ENCODE measurements around the gene MEF2B. TPM values are rescaled to one million over a fixed set of nuclear protein-coding genes. Genes with fewer than 3 reads are reported as not detected.
A peak's percentile ranks its signal among the peaks of the same experiment; 100 is the strongest.

The MEF2B gene
- total RNA-seq, 1 experiment from 2014 or later = 0.80 TPM

GRCh38 chr19:19205416-19206410 lies 35.6 kb upstream of the MEF2B start:
- peaks cover 2% of the 10 kb centered on the region for H3K36me3 ChIP-seq (replicated peaks; ENCODE audit: control insufficient read depth, insufficient read depth, low read length)
- no peak for DNase-seq
- no peak overlapping the region for H3K4me3 ChIP-seq (ENCODE audit: insufficient read depth, low read depth, low read length)
- H3K27me3 ChIP-seq (ENCODE audit: control insufficient read depth, insufficient read depth, low read length) = peaks cover 39% of the 10 kb centered on the region

DNA sequence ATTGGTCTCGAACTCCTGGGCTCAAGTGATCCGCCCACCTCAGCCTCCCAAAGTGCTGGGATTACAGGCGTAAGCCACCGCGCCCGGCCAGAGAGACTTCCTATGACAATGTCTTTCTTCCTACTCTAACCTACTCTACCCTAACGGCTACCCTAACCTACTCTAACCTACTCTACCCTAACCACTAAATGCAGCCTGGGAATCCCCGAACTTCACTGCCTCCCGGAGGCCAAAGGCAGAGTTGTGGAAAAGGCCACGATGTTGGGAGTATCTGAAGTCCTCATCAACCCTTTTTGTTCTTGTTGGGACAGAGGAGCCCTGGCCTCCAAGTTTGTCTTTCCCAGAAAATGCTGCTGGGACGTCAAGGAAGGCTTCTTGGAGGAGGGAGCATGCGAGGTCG lies 34.1 kb upstream of the MEF2B start:
- peak; percentile 77 for DNase-seq
- Histone ChIP-seq H3K27me3 (ENCODE audit: control insufficient read depth, insufficient read depth, low read length) (peaks cover 32% of the 10 kb centered on the region), H3K36me3 (replicated peaks; ENCODE audit: control insufficient read depth, insufficient read depth, low read length) (peaks cover 2% of the 10 kb centered on the region), H3K4me3 (ENCODE audit: insufficient read depth, low read depth, low read length) (no peak overlapping the region)

- peak; percentile 98 for DNase-seq
- Histone ChIP-seq H3K27me3 (ENCODE audit: control insufficient read depth, insufficient read depth, low read length) (peaks cover 29% of the 10 kb centered on the region), H3K36me3 (replicated peaks; ENCODE audit: control insufficient read depth, insufficient read depth, low read length) (peaks cover 6% of the 10 kb centered on the region), H3K4me3 (ENCODE audit: insufficient read depth, low read depth, low read length) (peak within 1 kb of the TSS; percentile 81)
These were observed 33.2 kb upstream of the MEF2B start, which contains the start of gene NR2C2AP for GRCh38 chr19:19203012-19203856. Gene NR2C2AP (minus strand): TSS chr19:19203414. CDS start chr19:19203060, 354 bp downstream.

DNA sequence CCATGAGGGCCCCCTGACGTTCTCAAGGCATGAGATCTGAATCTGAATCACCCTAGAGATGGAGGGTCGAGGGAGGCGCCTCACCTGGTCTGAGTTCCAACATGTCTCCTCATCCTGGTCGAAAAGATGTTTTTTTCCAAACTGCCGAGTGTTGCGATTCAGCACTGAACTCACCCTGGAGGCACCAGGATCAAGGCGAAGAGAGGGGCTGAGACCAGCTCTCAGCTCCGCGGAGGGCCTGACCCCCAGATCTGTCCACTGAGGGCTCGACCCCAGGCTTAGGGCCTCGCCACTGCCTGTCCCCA lies 32.6 kb upstream of the MEF2B start:
- peak overlapping the region; percentile 81 for H3K4me3 ChIP-seq (ENCODE audit: insufficient read depth, low read depth, low read length)
- H3K27me3 ChIP-seq (ENCODE audit: control insufficient read depth, insufficient read depth, low read length) = peaks cover 28% of the 10 kb centered on the region
- DNase-seq = peak; percentile 70
- peaks cover 7% of the 10 kb centered on the region for H3K36me3 ChIP-seq (replicated peaks; ENCODE audit: control insufficient read depth, insufficient read depth, low read length)

DNA sequence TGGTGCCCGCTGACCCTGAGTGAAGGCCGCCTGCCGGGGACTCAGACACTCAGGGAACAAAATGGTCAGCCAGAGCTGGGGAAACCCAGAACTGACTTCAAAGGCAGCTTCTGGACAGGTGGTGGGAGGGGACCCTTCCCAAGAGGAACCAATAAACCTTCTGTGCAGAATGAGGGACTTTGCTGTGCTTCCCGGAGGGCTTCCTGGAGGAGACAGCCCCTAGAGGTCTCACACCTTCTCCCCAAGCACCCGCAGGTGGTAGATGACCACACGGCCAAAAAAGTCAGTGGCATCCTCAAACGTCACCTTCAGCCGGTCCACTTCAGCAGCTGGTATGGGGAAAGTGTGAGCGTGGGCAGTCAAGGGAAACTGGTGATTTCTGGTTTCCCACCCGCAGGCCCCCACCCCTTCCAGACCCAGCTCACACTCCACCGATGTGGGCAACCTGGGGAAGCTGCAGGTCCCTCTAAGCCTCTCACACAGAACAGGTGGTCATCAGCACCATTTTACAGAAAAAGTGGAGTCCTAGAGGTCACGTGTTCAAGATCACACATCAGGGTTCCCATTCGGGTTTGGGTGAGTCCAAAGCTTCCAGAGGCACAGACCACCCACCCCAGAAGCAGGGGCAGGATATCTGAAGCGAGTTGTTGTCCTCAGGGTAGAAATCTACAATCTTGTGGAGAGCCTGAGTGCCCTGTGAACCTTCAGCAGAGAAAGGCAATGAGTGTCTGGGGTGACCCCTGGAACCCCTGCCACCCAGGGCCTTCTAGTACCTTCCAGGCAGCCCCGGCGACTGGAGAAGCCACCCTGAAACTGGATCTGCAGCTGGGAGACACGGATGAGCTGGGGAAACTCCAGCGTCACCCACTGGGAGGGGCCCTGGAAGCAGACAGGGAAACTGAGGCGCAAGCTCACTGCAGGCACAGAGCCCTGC lies 31.9 kb upstream of the MEF2B start:
- peaks cover 24% of the 10 kb centered on the region for H3K27me3 ChIP-seq (ENCODE audit: control insufficient read depth, insufficient read depth, low read length)
- H3K36me3 ChIP-seq (replicated peaks; ENCODE audit: control insufficient read depth, insufficient read depth, low read length) = peaks cover 9% of the 10 kb centered on the region
- peak overlapping the region; percentile 81 for H3K4me3 ChIP-seq (ENCODE audit: insufficient read depth, low read depth, low read length)
- DNase-seq = peak; percentile 35

- H3K27me3 ChIP-seq (ENCODE audit: control insufficient read depth, insufficient read depth, low read length) = no peaks in the 10 kb centered on the region
- no peak for DNase-seq
- H3K4me3 ChIP-seq (ENCODE audit: insufficient read depth, low read depth, low read length) = no peak overlapping the region
- H3K36me3 ChIP-seq (replicated peaks; ENCODE audit: control insufficient read depth, insufficient read depth, low read length) = peaks cover 8% of the 10 kb centered on the region
These were observed 23.9 kb upstream of the MEF2B start for GRCh38 chr19:19193926-19194325.

DNA sequence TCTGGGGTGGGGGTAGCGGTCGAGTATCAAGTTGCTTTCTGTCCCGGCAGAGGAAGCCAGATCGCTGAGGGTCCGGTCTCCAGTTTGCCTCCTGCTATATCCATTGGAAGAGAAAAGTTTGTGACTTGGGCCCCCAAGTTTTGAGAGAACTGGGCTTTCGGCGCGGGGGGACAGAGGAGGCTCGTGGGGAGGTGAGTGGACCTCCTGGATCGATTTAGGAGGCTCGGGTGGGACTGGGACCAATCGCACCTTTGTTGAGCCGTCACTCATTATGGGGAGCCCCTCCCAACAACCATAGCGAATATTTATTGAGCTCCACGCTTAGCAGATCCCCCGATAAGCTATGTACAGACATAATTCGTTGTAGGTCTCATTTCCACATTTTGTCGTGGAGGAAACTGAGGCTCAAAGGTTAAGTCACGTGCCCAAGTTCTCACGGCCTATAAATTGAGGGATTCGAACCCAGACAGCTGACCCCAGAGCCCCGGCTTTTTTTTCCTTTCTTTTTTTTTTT lies 22.9 kb upstream of the MEF2B start:
- Histone ChIP-seq H3K27me3 (ENCODE audit: control insufficient read depth, insufficient read depth, low read length) (no peaks in the 10 kb centered on the region), H3K36me3 (replicated peaks; ENCODE audit: control insufficient read depth, insufficient read depth, low read length) (peaks cover 3% of the 10 kb centered on the region), H3K4me3 (ENCODE audit: insufficient read depth, low read depth, low read length) (peak overlapping the region; percentile 83)
- DNase-seq = no peak

GRCh38 chr19:19192078-19192882 lies 22.2 kb upstream of the MEF2B start, which contains the start of the genes BORCS8 and RFXANK:
Gene BORCS8 (minus strand): TSS chr19:19192152. CDS start chr19:19192117, 35 bp downstream.
Gene RFXANK (plus strand): TSS chr19:19192258. CDS start chr19:19193947, 1,689 bp downstream.
- Histone ChIP-seq H3K36me3 (replicated peaks; ENCODE audit: control insufficient read depth, insufficient read depth, low read length) (peaks cover 3% of the 10 kb centered on the region), H3K4me3 (ENCODE audit: insufficient read depth, low read depth, low read length) (peak within 1 kb of the TSS; percentile 83), H3K27me3 (ENCODE audit: control insufficient read depth, insufficient read depth, low read length) (no peaks in the 10 kb centered on the region)
- peak; percentile 99 for DNase-seq

GRCh38 chr19:19191768-19192077 lies 21.7 kb upstream of the MEF2B start:
- Histone ChIP-seq H3K36me3 (replicated peaks; ENCODE audit: control insufficient read depth, insufficient read depth, low read length) (no peaks in the 10 kb centered on the region; the same call in 1 of the 2 replicates), H3K4me3 (ENCODE audit: insufficient read depth, low read depth, low read length) (peak overlapping the region; percentile 77), H3K27me3 (ENCODE audit: control insufficient read depth, insufficient read depth, low read length) (no peaks in the 10 kb centered on the region)
- no peak for DNase-seq

DNA sequence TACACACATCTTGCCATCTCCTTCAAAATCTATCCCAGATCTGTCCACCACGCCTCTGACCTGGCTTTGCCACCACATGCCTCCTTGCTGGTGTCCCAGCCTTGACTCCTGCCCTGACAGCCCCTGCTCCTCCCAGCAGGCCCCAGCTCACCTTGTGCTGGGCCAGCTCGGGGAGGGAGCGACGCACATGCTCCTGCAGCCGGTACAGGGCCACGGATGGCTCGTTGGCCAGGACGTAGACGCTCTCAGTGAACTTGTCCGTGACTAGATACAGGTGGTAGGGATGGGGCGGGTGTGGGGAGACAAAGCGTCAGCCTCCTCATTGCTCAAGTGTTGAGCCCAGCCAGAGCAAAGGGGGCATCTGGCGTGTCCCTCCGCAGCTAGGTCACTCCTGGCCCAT lies 16.7 kb upstream of the MEF2B start:
- Histone ChIP-seq H3K4me3 (ENCODE audit: insufficient read depth, low read depth, low read length) (no peak overlapping the region), H3K36me3 (replicated peaks; ENCODE audit: control insufficient read depth, insufficient read depth, low read length) (peaks cover 2% of the 10 kb centered on the region), H3K27me3 (ENCODE audit: control insufficient read depth, insufficient read depth, low read length) (no peaks in the 10 kb centered on the region)
- DNase-seq = no peak

GRCh38 chr19:19185853-19186740 lies 16.0 kb upstream of the MEF2B start:
- Histone ChIP-seq H3K4me3 (ENCODE audit: insufficient read depth, low read depth, low read length) (no peak overlapping the region), H3K27me3 (ENCODE audit: control insufficient read depth, insufficient read depth, low read length) (no peaks in the 10 kb centered on the region), H3K36me3 (replicated peaks; ENCODE audit: control insufficient read depth, insufficient read depth, low read length) (peaks cover 2% of the 10 kb centered on the region)
- peak; percentile 95 for DNase-seq

GRCh38 chr19:19181488-19181998 lies 11.5 kb upstream of the MEF2B start:
- no peak for DNase-seq
- Histone ChIP-seq H3K27me3 (ENCODE audit: control insufficient read depth, insufficient read depth, low read length) (no peaks in the 10 kb centered on the region), H3K36me3 (replicated peaks; ENCODE audit: control insufficient read depth, insufficient read depth, low read length) (peaks cover 2% of the 10 kb centered on the region), H3K4me3 (ENCODE audit: insufficient read depth, low read depth, low read length) (no peak overlapping the region)

Data from H7 (cell line).